SH-SY5Y (cell line): Measurements from ENCODE around the gene TTLL8.

Source experiments
- GATA2 ChIP-seq: IDR thresholded peaks from 2 replicates; pipeline ENCODE4 v1.6.1; 2011; ENCODE audit warnings: mild to moderate bottlenecking, low read depth, low read length
- GATA3 ChIP-seq: IDR thresholded peaks from 2 replicates; pipeline ENCODE4 v1.6.1; 2011; ENCODE audit warnings: low read depth, mild to moderate bottlenecking, low read length, moderate library complexity

DNA sequence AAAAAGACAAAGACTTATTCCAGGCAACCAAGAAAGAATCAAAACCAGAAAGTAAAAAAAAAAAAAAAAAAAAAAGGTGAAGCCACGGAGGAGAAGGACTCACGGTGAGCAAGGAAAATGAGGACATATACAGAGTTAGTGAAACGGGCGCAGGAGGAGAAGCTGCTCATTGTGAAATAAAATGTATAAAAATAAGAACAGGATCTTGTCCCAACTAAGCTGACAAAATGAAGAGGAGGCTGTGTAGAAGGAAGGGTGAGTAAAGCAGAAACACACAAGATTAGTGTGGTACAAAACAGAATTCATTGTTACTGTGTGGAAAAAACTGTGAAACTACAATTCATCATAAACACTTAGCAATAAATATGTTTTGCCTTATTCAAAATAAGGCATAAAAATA lies 53.2 kb downstream of the TTLL8 start:
- TF ChIP-seq GATA3 (no peak), GATA2 (no peak)
